GM06990 (cell line): ENCODE results near the gene STRBP.
A peak's percentile ranks its signal among the peaks of the same experiment; 100 is the strongest.

Source experiments
- DNase-seq: peaks from one replicate; pipeline ENCODE4 v3.0.0-alpha.2; 2011; ENCODE audit not compliant: insufficient read length; ENCODE audit errors: extremely low read depth
- H3K27me3 ChIP-seq: replicated peaks from 2 replicates; pipeline ENCODE4 v1.6.0; 2011; ENCODE audit warnings: low read length; ENCODE audit not compliant: control insufficient read depth, insufficient read depth
- H3K36me3 ChIP-seq: 2 replicates; pipeline ENCODE4 v1.5.1; 2011; ENCODE audit warnings: low read length; ENCODE audit not compliant: control insufficient read depth, insufficient read depth
- H3K4me3 ChIP-seq: replicated peaks from 2 replicates; pipeline ENCODE4 v1.5.1; 2011; ENCODE audit warnings: low read depth, mild to moderate bottlenecking, control low read depth, low read length
- CTCF ChIP-seq: IDR thresholded peaks from 2 replicates; pipeline ENCODE4 v1.5.1; 2011; ENCODE audit warnings: low read length, control low read depth, mild to moderate bottlenecking, inconsistent platforms; ENCODE audit not compliant: insufficient read depth, poor library complexity, severe bottlenecking

STRBP gene

GRCh38 chr9:123102375-123103113 lies 165.8 kb downstream of the STRBP start:
- Histone ChIP-seq H3K36me3 (peaks cover 29% of the 10 kb centered on the region), H3K4me3 (no peak overlapping the region), H3K27me3 (no peaks in the 10 kb centered on the region)
- DNase-seq, result no peak
- peak; percentile 38 for TF ChIP-seq CTCF

GRCh38 chr9:123099548-123099947 lies 168.8 kb downstream of the STRBP start:
- peaks cover 27% of the 10 kb centered on the region for H3K36me3 ChIP-seq
- H3K4me3 ChIP-seq, result no peak overlapping the region
- no peak for DNase-seq
- no peaks in the 10 kb centered on the region for H3K27me3 ChIP-seq
- TF ChIP-seq CTCF, result no peak

- Histone ChIP-seq H3K36me3 (peaks cover 27% of the 10 kb centered on the region), H3K4me3 (no peak overlapping the region), H3K27me3 (no peaks in the 10 kb centered on the region)
- no peak for DNase-seq
- TF ChIP-seq CTCF, result no peak
Measured at GRCh38 chr9:123099042-123099441, 169.3 kb downstream of the STRBP start.

GRCh38 chr9:123098096-123098459 lies 170.3 kb downstream of the STRBP start:
- TF ChIP-seq CTCF, result no peak
- Histone ChIP-seq H3K36me3 (peaks cover 26% of the 10 kb centered on the region), H3K4me3 (no peak overlapping the region), H3K27me3 (no peaks in the 10 kb centered on the region)
- DNase-seq, result no peak

GRCh38 chr9:123097430-123098095 lies 170.8 kb downstream of the STRBP start:
- no peak overlapping the region for H3K4me3 ChIP-seq
- no peaks in the 10 kb centered on the region for H3K27me3 ChIP-seq
- TF ChIP-seq CTCF, result no peak
- peaks cover 27% of the 10 kb centered on the region for H3K36me3 ChIP-seq
- no peak for DNase-seq
